K562 (cell line): ENCODE results near the gene IL1B. TPM values are rescaled to one million over a fixed set of nuclear protein-coding genes. Genes with fewer than 3 reads are reported as not detected.

Experiments used
- ATAC-seq: fragments of 200-7000 bp; cut with Tn5 transposase; 3 replicates; pipeline ENCODE4 v1.9.1; 2020; ENCODE audit warnings: moderate library complexity
- BruUV-seq: library from RNA; stranded (reverse); fragments of 400-500 nt; replicated peaks from 2 replicates; lab custom pipeline; 2021; lab: Mats Ljungman, UMichigan
- CTCF ChIA-PET: fragments of 300-600 bp; formaldehyde crosslinking; extraction: SDS; loops from one replicate; lab custom pipeline; 2021; ENCODE audit warnings: low intra/inter-chr PET ratio; lab: Yijun Ruan, JAX
- POLR2A ChIA-PET: fragments of 300-600, 350-650 bp; sonication (Branson Sonifier 250); formaldehyde crosslinking; extraction: SDS; loops from one replicate; lab custom pipeline; 2021; ENCODE audit warnings: antibody characterized with exemption, inconsistent platforms; lab: Yijun Ruan, JAX
- DNase-seq, 4 experiments: peaks; one replicate each; pipeline versions ENCODE4 v3.0.0 to v3.0.0-alpha.2; 2011 to 2018; ENCODE audit warnings: low spot score in 3 of 4, mixed read lengths in 3 of 4; ENCODE audit errors: extremely low read depth in 1 of 4
- FAIRE-seq: peaks from 2 replicates; lab custom pipeline; 2011; peaks lifted over from hg19 to GRCh38; lab: Jason Lieb, UNC
- H2AFZ ChIP-seq: 2 replicates; pipeline ENCODE4 v1.6.0; 2011; ENCODE audit warnings: low read depth, low read length, control low read depth, inconsistent platforms
- H3K27ac ChIP-seq: fragments of 200-600 bp; 3 replicates; pipeline ENCODE4 v1.8.0; 2011; ENCODE audit warnings: low read depth, mild to moderate bottlenecking, control low read depth, inconsistent platforms, low read length, moderate library complexity, mixed read lengths; ENCODE audit errors: extremely low read depth
- H3K27me3 ChIP-seq, 2 experiments: fragments of 300-600 bp in 1 of 2; 2 replicates in 1 of 2; 3 replicates in 1 of 2; pipeline versions ENCODE4 v1.6.0 to v1.8.0; 2011; ENCODE audit warnings: inconsistent platforms in 2 of 2, low read length in 2 of 2, mild to moderate bottlenecking in 1 of 2, mixed read lengths in 1 of 2, moderate library complexity in 1 of 2; ENCODE audit not compliant: control insufficient read depth in 2 of 2, insufficient read depth in 2 of 2
- H3K36me3 ChIP-seq: fragments of 300-600 bp; 3 replicates; pipeline ENCODE4 v1.8.0; 2011; ENCODE audit warnings: mild to moderate bottlenecking, low read length, inconsistent platforms; ENCODE audit not compliant: control insufficient read depth, insufficient read depth
- H3K4me1 ChIP-seq, 2 experiments: fragments of 200-600 bp in 1 of 2; replicated peaks in 1 of 2; 2 replicates in 1 of 2; 3 replicates in 1 of 2; pipeline versions ENCODE4 v1.5.1 to v1.8.0; 2011; ENCODE audit warnings: inconsistent platforms in 2 of 2, low read length in 2 of 2, mild to moderate bottlenecking in 1 of 2, mixed read lengths in 1 of 2, moderate library complexity in 1 of 2; ENCODE audit not compliant: control insufficient read depth in 2 of 2, insufficient read depth in 2 of 2
- H3K4me2 ChIP-seq: 2 replicates; pipeline ENCODE4 v1.6.1; 2011; ENCODE audit warnings: low read length, control low read depth, inconsistent platforms, mixed read lengths; ENCODE audit not compliant: insufficient read depth
- H3K4me3 ChIP-seq: fragments of 200-600 bp; sonication (generic), shearing (Covaris generic); 2 replicates; pipeline ENCODE4 v1.5.1; 2016; ENCODE audit warnings: control low read depth, inconsistent platforms
- H3K79me2 ChIP-seq: fragments of 200-600 bp; 3 replicates; pipeline ENCODE4 v1.8.0; 2011; ENCODE audit warnings: low read length, inconsistent platforms; ENCODE audit not compliant: control insufficient read depth, insufficient read depth
- H3K9ac ChIP-seq, 2 experiments: 2 replicates each; pipeline versions ENCODE4 v1.6.0 to v1.6.1; 2011; ENCODE audit warnings: low read depth in 2 of 2, low read length in 2 of 2, control low read depth in 1 of 2, inconsistent platforms in 1 of 2, mild to moderate bottlenecking in 1 of 2, mixed read lengths in 1 of 2; ENCODE audit not compliant: insufficient read depth in 1 of 2
- H3K9me1 ChIP-seq: one replicate; pipeline ENCODE4 v1.6.0; 2011; ENCODE audit warnings: inconsistent platforms, mild to moderate bottlenecking, low read length, moderate library complexity; ENCODE audit not compliant: control insufficient read depth, insufficient read depth
- H3K9me3 ChIP-seq: replicated peaks from 2 replicates; pipeline ENCODE4 v1.5.1; 2011; ENCODE audit warnings: low read depth, low read length, inconsistent platforms; ENCODE audit not compliant: control insufficient read depth, insufficient read depth
- H4K20me1 ChIP-seq: replicated peaks from 2 replicates; pipeline ENCODE4 v1.6.1; 2011; ENCODE audit warnings: low read length, inconsistent platforms, mixed read lengths; ENCODE audit not compliant: control insufficient read depth, insufficient read depth
- EZH2 ChIP-seq: IDR thresholded peaks from 2 replicates; pipeline ENCODE4 v1.6.1; 2012; ENCODE audit warnings: low read depth, mild to moderate bottlenecking, inconsistent platforms, low read length, borderline replicate concordance
- THAP12 ChIP-seq: fragments of 250-450 bp; sonication (Bioruptor Pico); IDR thresholded peaks from 2 replicates; pipeline ENCODE4 v1.9.0; 2021; ENCODE audit warnings: mild to moderate bottlenecking, inconsistent platforms
- ZBTB12 ChIP-seq: fragments of 250-450 bp; sonication (Bioruptor Pico); IDR thresholded peaks from 2 replicates; pipeline ENCODE4 v1.4.0; 2020
- ZC3H8 ChIP-seq: fragments of 450-650 bp; IDR thresholded peaks from 2 replicates; pipeline ENCODE4 v1.6.1; 2017
- ZKSCAN1 ChIP-seq: fragments of 150-350 bp; IDR thresholded peaks from 2 replicates; pipeline ENCODE4 v1.6.1; 2016; ENCODE audit warnings: low read depth, low read length
- WGBS: fragments of 100-300 bp; shearing (Covaris generic); methylation state at CpG from one replicate; pipeline ENCODE4 v1.1.6; 2016; ENCODE audit warnings: low coverage, mixed read lengths; ENCODE audit not compliant: insufficient coverage; ENCODE audit errors: missing lambda C conversion rate; 5-methylcytosine and 5-hydroxymethylcytosine counted together
- in situ Hi-C: fragments of 300-500 bp; cut with MboI; formaldehyde crosslinking; loops from 4 replicates; pipeline ENCODE4 v1.15.0; 2018; ENCODE audit warnings: inconsistent platforms, mixed read lengths
- intact Hi-C: fragments of 100-400 bp; cut with micrococcal nuclease; formaldehyde crosslinking; loops from 2 replicates; pipeline ENCODE4 v1.14.2; 2022
- polyA plus RNA-seq, 8 experiments: library from polyadenylated mRNA; depleted of rRNA in 4 of 8; stranded (reverse) in 5 of 8; unstranded in 3 of 8; fragments of >200 nt; fragmentation: Nextera tagmentation in 2 of 8; fragmentation: Illumina TruSeq in 1 of 8; extraction: Ambion mirVana in 2 of 8; extraction: Trizol in 1 of 8; gene quantifications; 2 replicates each; pipeline versions ENCODE4 v1.2.1 to v1.2.3, GENCODE V29; 2011 to 2014; ENCODE audit warnings: inconsistent platforms in 1 of 8, missing spikeins in 1 of 8
- total RNA-seq, 7 experiments: library from RNA; depleted of rRNA in 6 of 7; stranded (reverse); fragments of >200 nt in 6 of 7; fragmentation: Illumina TruSeq in 2 of 7; extraction: Trizol in 2 of 7; gene quantifications; 2 replicates each; pipeline versions ENCODE4 v1.2.1 to v1.2.3, GENCODE V29; 2011 to 2021; ENCODE audit warnings: low replicate concordance in 1 of 7

Gene IL1B
- total and polyA plus RNA-seq, 9 of the 15 experiments (the other 6 are each of a cell fraction or from before 2014, with no cell fraction given) = 0.29 TPM; not detected in 8

DNA sequence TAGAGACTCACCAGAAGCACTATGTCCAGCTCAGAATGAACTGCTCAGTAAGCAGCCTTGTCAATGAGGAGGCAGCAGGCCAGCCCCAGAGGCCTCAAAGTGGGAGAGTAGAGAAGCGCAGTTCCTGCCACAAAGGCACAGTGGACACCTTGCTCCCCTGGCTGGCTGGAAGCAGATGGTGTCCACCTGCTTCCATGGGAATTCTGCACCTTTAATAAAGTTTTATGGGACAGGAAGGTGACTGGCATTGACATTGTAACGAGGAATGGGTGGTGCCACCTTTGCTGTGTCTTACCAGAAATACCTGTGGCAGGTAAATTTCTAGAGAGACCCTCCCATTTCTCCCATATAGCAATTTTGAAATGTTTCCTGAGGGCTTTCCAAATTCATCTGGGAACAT, 6.7 kb upstream of the IL1B start:
- H3K4me2 ChIP-seq = no peak overlapping the region
- no peak for DNase-seq
- no peak for TF ChIP-seq ZBTB12 (CRISPR knock-in tag)
- TF ChIP-seq EZH2 = no peak
- no peak for TF ChIP-seq ZKSCAN1
- TF ChIP-seq ZC3H8 = no peak
- no peak for TF ChIP-seq THAP12 (CRISPR knock-in tag)
- TF ChIP-seq, all 486 proteins: peak for 0
- ATAC-seq = no peak
- Histone ChIP-seq H2AFZ (no peak overlapping the region), H3K27ac (no peak overlapping the region), H3K36me3 (no peaks in the 10 kb centered on the region), H3K4me1 (no peaks in the 10 kb centered on the region), H3K4me3 (no peak overlapping the region), H3K9me3 (no peaks in the 10 kb centered on the region), H3K9ac (no peak overlapping the region), H3K27me3 (peaks cover 38 to 42% of the 10 kb centered on the region in 2 experiments), H3K79me2 (no peaks in the 10 kb centered on the region), H4K20me1 (no peaks in the 10 kb centered on the region; the same call in 1 of the 2 replicates), H3K9me1 (no peaks in the 10 kb centered on the region)
- POLR2A ChIA-PET = interaction anchor here (0.8 to 1.2 kb wide), 2 partner anchors 10 to 14 kb away, joined by 3 read pairs; no protein-coding TSS in a partner anchor
- 0% methylated on average over 2 of the region's 2 CpGs for WGBS
- FAIRE-seq = no peak
- BruUV-seq = no TSS peak
- CTCF ChIA-PET = no interaction called here
- intact Hi-C loops (no loop called here), in situ Hi-C loops (no loop called here)
